ENCODE results near the gene AIFM2.

- TF ChIP-seq POLR2A (IDR thresholded peaks at IDR 0.05) (no peak), CTCF (IDR thresholded peaks at IDR 0.05) (no peak), POLR2AphosphoS5 (IDR thresholded peaks at IDR 0.05) (peak; percentile 43), EP300 (IDR thresholded peaks at IDR 0.05) (no peak)
Measured at GRCh38 chr10:70130878-70131559, 1.6 kb downstream of the AIFM2 start.
